ENCODE measurements around the gene SLAIN2.
"Not testable (repeated sequence)": the region's sequence is repeated elsewhere in the genome, so short reads cannot be mapped to it uniquely, and the experiment has no call there.

The SLAIN2 gene

DNA sequence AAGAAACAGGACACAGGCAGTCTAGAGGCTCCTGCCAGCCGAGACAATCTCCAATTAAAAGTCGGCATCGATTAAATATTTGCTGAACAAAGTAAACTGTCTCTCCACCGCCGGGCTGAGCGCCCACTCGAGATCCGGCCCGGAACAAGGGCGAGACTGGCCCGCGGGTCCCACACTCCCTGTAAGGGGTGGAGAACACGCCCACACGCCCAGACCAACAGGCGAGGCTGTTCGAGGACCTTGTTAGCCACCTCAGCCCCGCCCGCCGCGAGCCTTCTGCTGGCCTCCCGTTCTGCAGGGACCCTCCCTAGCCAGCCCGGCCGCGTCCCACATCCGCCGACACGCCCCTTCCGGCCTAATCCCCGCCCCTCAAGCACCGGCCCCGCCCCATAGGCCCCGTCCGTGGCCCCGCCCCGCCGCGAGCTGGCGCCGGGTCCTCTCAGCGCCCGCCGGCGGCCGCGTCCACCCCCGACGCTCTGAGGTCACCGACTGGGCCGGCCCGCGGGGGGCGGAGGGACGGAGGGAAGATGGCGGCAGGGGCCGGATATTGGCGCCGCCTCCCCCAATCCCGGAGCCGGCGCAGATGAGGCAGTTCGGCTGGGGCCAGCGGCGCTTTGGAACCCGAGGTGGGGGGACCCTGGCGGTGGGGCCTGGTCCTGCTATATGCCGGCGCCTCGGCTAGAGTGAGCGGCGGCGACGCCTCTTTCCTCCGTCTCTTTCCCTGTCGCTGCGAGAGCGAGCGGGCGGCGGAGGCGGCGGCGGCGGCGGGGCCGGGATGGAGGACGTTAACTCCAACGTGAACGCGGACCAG, at the start of gene SLAIN2:
TSS of gene SLAIN2 (plus strand) at position 565 of the 811 bp plus-strand sequence. CDS start at position 776, 211 bp downstream.
- Histone ChIP-seq H3K27me3 (ENCODE audit: control insufficient read depth, insufficient read depth, low read length) (no peaks in the 10 kb centered on the region), H3K4me3 (ENCODE audit: low read length) (peak within 1 kb of the TSS; percentile 94), H3K4me1 (ENCODE audit: control insufficient read depth, insufficient read depth, low read length) (no peaks in the 10 kb centered on the region), H3K36me3 (ENCODE audit: control insufficient read depth, insufficient read depth, low read length) (no peaks in the 10 kb centered on the region), H3K9me3 (ENCODE audit: control insufficient read depth, insufficient read depth, low read length) (no peaks in the 10 kb centered on the region), H3K27ac (ENCODE audit: low read length) (no peak within 1 kb of the TSS)
- no CpG with 5 or more reads among the region's 89 CpGs for WGBS (ENCODE audit: insufficient coverage, insufficient read length)
- peak; percentile 77 for DNase-seq (ENCODE audit: low read depth, low spot score)

DNA sequence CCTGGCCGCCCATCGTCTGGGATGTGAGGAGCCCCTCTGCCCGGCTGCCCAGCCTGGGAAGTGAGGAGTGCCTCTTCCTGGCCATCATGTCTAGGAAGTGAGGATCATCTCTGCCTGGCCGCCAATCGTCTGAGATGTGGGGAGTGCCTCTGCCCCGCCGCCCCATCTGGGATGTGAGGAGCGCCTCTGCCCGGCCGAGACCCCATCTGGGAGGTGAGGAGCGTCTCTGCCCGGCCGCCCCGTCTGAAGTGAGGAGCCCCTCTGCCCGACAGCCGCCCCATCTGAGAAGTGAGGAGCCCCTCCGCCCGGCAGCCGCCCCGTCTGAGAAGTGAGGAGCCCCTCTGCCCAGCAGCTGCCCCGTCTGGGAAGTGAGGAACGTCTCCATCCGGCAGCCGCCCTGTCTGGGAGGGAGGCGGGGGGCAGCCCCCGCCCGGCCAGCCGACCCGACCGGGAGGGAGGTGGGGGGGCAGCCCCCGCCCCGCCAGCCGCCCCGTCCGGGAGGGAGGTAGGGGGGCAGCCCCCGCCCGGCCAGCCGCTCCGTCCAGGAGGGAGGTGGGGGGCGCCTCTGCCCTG, 49.0 kb upstream of the SLAIN2 start:
- not testable (repeated sequence) for H3K9me3 ChIP-seq (ENCODE audit: control insufficient read depth, insufficient read depth, low read length); DNase-seq (ENCODE audit: low read depth, low spot score); H3K36me3 ChIP-seq (ENCODE audit: control insufficient read depth, insufficient read depth, low read length); H3K27me3 ChIP-seq (ENCODE audit: control insufficient read depth, insufficient read depth, low read length); H3K27ac ChIP-seq (ENCODE audit: low read length); H3K4me1 ChIP-seq (ENCODE audit: control insufficient read depth, insufficient read depth, low read length); H3K4me3 ChIP-seq (ENCODE audit: low read length)
- WGBS (ENCODE audit: insufficient coverage, insufficient read length): no CpG with 5 or more reads among the region's 40 CpGs

DNA sequence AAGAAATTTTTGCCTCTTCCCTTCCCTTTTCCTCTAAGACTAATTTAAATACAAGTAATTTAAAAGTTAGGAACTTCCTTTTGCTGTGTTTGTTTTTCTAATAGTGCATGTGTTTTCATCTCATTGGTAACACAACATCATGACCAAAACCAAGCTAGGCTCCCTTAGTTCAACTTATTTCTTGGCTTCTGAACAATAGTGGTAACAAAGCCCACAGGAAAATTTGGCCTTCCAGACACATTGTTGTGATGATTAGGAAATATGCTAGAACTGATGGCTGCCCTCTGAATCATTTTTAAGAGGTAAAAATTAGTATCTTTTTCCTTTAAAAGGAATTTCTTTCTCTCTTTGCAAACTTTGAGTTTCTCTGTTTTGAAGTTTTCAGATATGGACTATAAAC, 46.2 kb upstream of the SLAIN2 start:
- no peaks in the 10 kb centered on the region; the same call in 1 of the 2 replicates for H3K9me3 ChIP-seq (ENCODE audit: control insufficient read depth, insufficient read depth, low read length)
- H3K27ac ChIP-seq (ENCODE audit: low read length): no peak overlapping the region
- H3K4me3 ChIP-seq (ENCODE audit: low read length): no peak overlapping the region
- H3K27me3 ChIP-seq (ENCODE audit: control insufficient read depth, insufficient read depth, low read length): no peaks in the 10 kb centered on the region
- no peaks in the 10 kb centered on the region for H3K4me1 ChIP-seq (ENCODE audit: control insufficient read depth, insufficient read depth, low read length)
- DNase-seq (ENCODE audit: low read depth, low spot score): no peak
- no peaks in the 10 kb centered on the region for H3K36me3 ChIP-seq (ENCODE audit: control insufficient read depth, insufficient read depth, low read length)

DNA sequence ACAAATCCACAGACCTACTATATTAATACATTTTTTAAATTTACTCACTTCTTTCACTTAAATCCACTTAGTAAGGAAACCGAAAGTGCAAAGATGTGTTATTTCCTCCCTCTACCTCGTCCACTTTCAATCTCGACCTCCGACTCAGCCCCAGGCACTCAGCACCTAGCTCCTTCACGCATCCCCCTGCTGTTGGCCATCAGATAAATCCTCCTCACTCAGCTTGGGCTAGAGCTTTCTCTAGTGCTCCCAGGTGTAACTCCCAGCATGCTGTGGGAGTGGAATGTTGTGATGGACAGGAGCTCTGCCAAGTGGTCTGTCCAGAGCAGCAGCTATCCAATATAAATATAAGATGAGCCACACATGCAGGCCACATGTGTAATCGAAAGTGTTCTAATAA, 45.0 kb upstream of the SLAIN2 start:
- H3K4me1 ChIP-seq (ENCODE audit: control insufficient read depth, insufficient read depth, low read length): no peaks in the 10 kb centered on the region
- H3K27me3 ChIP-seq (ENCODE audit: control insufficient read depth, insufficient read depth, low read length): no peaks in the 10 kb centered on the region
- H3K9me3 ChIP-seq (ENCODE audit: control insufficient read depth, insufficient read depth, low read length): no peaks in the 10 kb centered on the region; the same call in 1 of the 2 replicates
- no peak overlapping the region for H3K27ac ChIP-seq (ENCODE audit: low read length)
- H3K4me3 ChIP-seq (ENCODE audit: low read length): no peak overlapping the region
- 100% methylated on average over 1 of the region's 6 CpGs for WGBS (ENCODE audit: insufficient coverage, insufficient read length)
- no peaks in the 10 kb centered on the region for H3K36me3 ChIP-seq (ENCODE audit: control insufficient read depth, insufficient read depth, low read length)
- DNase-seq (ENCODE audit: low read depth, low spot score): no peak

DNA sequence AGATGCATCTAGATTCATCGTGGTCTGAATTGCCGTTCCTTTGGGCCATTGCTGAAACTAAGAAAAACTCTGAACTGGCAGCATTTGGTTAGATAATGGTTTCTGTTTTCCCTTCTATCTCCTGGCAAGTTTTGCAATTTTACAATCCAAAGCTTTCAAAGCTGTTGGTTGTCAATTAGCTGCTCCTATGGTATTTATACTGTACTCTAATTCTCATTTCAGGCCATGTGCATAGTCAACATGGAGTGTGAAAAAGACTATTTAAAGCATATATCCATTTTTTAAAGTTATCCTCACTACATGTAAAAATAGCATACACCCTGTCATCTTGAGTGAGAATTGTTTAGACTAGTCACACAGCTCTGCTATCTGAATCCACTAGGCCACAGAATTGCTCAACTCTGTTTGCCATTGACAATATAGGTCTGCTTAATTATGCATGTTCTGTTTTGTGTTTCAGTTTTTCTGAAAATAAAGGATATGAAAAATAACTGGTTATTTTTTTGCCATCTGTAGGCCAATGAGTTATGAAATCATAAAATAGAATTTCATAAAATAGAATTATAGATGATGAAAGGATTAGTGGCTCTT, 44.0 kb upstream of the SLAIN2 start:
- Histone ChIP-seq H3K36me3 (ENCODE audit: control insufficient read depth, insufficient read depth, low read length) (no peaks in the 10 kb centered on the region), H3K27ac (ENCODE audit: low read length) (no peak overlapping the region), H3K9me3 (ENCODE audit: control insufficient read depth, insufficient read depth, low read length) (no peaks in the 10 kb centered on the region; the same call in 1 of the 2 replicates), H3K27me3 (ENCODE audit: control insufficient read depth, insufficient read depth, low read length) (no peaks in the 10 kb centered on the region), H3K4me1 (ENCODE audit: control insufficient read depth, insufficient read depth, low read length) (no peaks in the 10 kb centered on the region), H3K4me3 (ENCODE audit: low read length) (no peak overlapping the region)
- no peak for DNase-seq (ENCODE audit: low read depth, low spot score)
- WGBS (ENCODE audit: insufficient coverage, insufficient read length): no CpG with 5 or more reads among the region's 2 CpGs

DNA sequence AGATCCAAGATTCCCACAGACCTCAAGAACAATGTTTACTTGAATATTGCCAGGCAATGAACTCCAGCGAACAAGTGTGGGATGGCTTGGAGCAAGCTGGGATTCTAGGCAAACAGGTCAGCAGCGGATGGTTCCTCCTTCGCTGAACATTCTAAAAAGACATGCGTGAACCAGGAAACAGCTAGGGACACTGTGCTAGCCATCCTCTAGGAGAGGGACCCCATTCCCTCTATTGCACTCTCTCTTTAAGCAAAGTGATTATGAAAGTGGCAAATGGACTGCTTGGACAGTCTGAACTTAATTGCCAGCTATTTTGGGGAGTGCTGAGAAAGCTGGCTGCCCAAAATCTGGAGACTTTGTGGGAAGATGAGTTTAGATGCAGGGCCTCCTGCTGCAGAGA, 41.8 kb upstream of the SLAIN2 start:
- WGBS (ENCODE audit: insufficient coverage, insufficient read length): no CpG with 5 or more reads among the region's 4 CpGs
- Histone ChIP-seq H3K9me3 (ENCODE audit: control insufficient read depth, insufficient read depth, low read length) (no peaks in the 10 kb centered on the region; the same call in 1 of the 2 replicates), H3K36me3 (ENCODE audit: control insufficient read depth, insufficient read depth, low read length) (no peaks in the 10 kb centered on the region)

DNA sequence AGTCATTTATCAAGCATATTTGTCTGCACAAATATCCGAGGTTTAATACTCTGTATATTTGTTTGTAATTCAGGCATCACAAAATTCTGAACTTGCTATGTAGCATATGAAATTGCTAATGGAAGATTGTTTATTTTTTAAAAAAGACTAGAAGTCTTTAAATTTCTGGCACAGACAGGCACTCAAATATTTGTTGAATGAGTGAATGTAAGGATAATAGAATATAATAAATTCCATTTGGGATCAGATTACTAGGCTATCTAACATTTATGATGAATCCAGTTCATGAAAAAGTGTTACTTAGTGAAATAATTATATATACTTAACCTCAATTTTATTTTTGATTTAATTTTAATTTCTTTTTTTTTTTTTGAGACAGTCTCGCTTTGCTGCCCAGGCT, 41.3 kb upstream of the SLAIN2 start:
- Histone ChIP-seq H3K27ac (ENCODE audit: low read length) (no peak overlapping the region), H3K4me3 (ENCODE audit: low read length) (no peak overlapping the region), H3K4me1 (ENCODE audit: control insufficient read depth, insufficient read depth, low read length) (no peaks in the 10 kb centered on the region), H3K9me3 (ENCODE audit: control insufficient read depth, insufficient read depth, low read length) (no peaks in the 10 kb centered on the region), H3K27me3 (ENCODE audit: control insufficient read depth, insufficient read depth, low read length) (no peaks in the 10 kb centered on the region), H3K36me3 (ENCODE audit: control insufficient read depth, insufficient read depth, low read length) (no peaks in the 10 kb centered on the region)
- DNase-seq (ENCODE audit: low read depth, low spot score): no peak
- WGBS (ENCODE audit: insufficient coverage, insufficient read length): no CpG with 5 or more reads among the region's 2 CpGs

More for the DNA sequence above, 41.8 kb upstream of the SLAIN2 start:
- DNase-seq (ENCODE audit: low read depth, low spot score): no peak
- no peak overlapping the region for H3K4me3 ChIP-seq (ENCODE audit: low read length)
- no peaks in the 10 kb centered on the region for H3K27me3 ChIP-seq (ENCODE audit: control insufficient read depth, insufficient read depth, low read length)
- H3K4me1 ChIP-seq (ENCODE audit: control insufficient read depth, insufficient read depth, low read length): no peaks in the 10 kb centered on the region
- no peak overlapping the region for H3K27ac ChIP-seq (ENCODE audit: low read length)

DNA sequence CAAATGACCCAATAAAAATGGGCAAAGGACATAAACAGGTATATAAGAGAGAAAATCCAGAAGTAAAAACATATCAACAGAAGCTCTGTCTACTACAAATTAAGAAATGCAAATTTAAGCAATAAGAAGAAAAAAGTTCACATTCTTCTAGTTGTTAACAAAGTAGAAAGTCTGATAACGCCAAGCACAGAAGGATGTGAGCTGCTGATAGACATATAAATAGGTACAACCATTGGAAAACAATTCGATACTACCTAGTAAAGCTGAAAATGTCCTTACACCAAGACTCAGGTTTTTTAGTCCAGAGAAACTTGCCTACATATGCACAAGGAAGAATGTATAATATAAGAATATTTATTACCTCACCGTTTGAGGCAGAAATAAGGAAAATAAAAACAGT, 35.8 kb upstream of the SLAIN2 start:
- no peaks in the 10 kb centered on the region for H3K27me3 ChIP-seq (ENCODE audit: control insufficient read depth, insufficient read depth, low read length)
- no peak overlapping the region for H3K27ac ChIP-seq (ENCODE audit: low read length)
- H3K36me3 ChIP-seq (ENCODE audit: control insufficient read depth, insufficient read depth, low read length): no peaks in the 10 kb centered on the region
- H3K4me1 ChIP-seq (ENCODE audit: control insufficient read depth, insufficient read depth, low read length): no peaks in the 10 kb centered on the region
- no CpG with 5 or more reads among the region's 3 CpGs for WGBS (ENCODE audit: insufficient coverage, insufficient read length)
- H3K9me3 ChIP-seq (ENCODE audit: control insufficient read depth, insufficient read depth, low read length): no peaks in the 10 kb centered on the region
- DNase-seq (ENCODE audit: low read depth, low spot score): no peak
- H3K4me3 ChIP-seq (ENCODE audit: low read length): no peak overlapping the region

DNA sequence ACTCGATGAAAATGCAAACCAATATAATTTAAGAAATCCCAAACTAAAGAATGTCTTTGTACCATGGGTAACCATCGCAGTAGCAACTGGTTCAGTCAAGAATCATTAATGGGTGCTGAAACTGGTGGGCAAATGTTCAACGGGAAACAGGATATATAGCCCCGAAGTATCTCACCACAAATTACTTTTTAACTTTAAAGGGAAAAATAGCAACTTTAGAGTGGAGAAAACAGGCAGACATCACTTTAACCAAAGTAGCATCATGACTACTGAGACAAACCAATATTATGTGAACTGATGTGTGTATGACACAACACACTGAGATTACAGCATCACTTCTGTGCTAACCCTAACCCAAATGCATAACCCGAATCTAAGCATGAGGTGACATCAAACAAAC, 33.8 kb upstream of the SLAIN2 start:
- Histone ChIP-seq H3K4me1 (ENCODE audit: control insufficient read depth, insufficient read depth, low read length) (no peaks in the 10 kb centered on the region), H3K36me3 (ENCODE audit: control insufficient read depth, insufficient read depth, low read length) (no peaks in the 10 kb centered on the region), H3K27ac (ENCODE audit: low read length) (no peak overlapping the region), H3K4me3 (ENCODE audit: low read length) (no peak overlapping the region), H3K27me3 (ENCODE audit: control insufficient read depth, insufficient read depth, low read length) (no peaks in the 10 kb centered on the region), H3K9me3 (ENCODE audit: control insufficient read depth, insufficient read depth, low read length) (no peaks in the 10 kb centered on the region)
- WGBS (ENCODE audit: insufficient coverage, insufficient read length): no CpG with 5 or more reads among the region's 5 CpGs
- no peak for DNase-seq (ENCODE audit: low read depth, low spot score)

DNA sequence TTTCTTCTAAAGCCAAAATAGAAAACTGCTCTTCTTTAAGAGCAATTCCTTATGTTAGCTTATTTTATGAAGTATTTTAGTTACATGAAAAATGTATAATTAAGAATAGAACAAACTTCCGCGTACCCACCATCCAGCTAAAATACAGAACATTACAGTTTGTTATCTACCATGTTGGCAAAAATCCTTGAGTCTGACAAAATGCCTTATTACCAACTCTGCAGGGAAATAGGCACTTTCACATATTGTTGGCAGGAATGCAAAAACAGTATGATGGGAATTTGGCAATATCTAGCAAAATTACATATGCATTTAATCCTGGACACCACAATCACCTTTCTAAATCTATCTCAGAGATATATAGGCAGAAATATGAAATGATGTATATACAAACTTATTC, 32.4 kb upstream of the SLAIN2 start:
- no peak for DNase-seq (ENCODE audit: low read depth, low spot score)
- Histone ChIP-seq H3K9me3 (ENCODE audit: control insufficient read depth, insufficient read depth, low read length) (no peaks in the 10 kb centered on the region), H3K27me3 (ENCODE audit: control insufficient read depth, insufficient read depth, low read length) (no peaks in the 10 kb centered on the region), H3K27ac (ENCODE audit: low read length) (no peak overlapping the region), H3K4me3 (ENCODE audit: low read length) (no peak overlapping the region), H3K4me1 (ENCODE audit: control insufficient read depth, insufficient read depth, low read length) (no peaks in the 10 kb centered on the region), H3K36me3 (ENCODE audit: control insufficient read depth, insufficient read depth, low read length) (no peaks in the 10 kb centered on the region)
- WGBS (ENCODE audit: insufficient coverage, insufficient read length): no CpG with 5 or more reads among the region's 2 CpGs
